HG03108 (cell line): Measurements from ENCODE around the gene METTL21C.

Source experiments
- ATAC-seq: cut with Tn5 transposase; IDR thresholded peaks from one replicate; pipeline ENCODE4 v1.9.1; 2021; ENCODE audit warnings: moderate library complexity; ENCODE audit not compliant: unreplicated experiment

The METTL21C gene

DNA sequence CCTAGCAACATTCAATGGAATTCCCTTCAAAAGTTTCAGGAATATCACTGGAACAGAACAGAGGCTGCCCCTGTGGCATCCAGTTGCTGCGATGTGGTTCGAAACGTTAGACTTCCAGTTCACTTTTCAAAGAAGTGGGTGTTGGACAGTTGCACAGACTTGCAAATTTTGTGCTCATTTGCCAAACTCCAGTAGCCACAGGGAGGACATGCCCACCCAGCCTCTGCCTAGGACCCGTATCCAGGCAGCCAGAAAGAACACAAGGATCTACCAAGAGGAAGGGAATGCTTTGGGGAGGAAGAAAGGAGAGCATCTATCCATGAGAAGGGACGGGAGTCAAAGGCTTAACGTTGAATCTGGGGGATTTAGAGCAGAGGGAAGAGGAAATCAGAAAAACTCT is at the start of gene METTL21C:
TSS of gene METTL21C (minus strand) at position 108 of the 400 bp plus-strand sequence. CDS start 546 bp downstream, outside the sequence.
- no peak for ATAC-seq

DNA sequence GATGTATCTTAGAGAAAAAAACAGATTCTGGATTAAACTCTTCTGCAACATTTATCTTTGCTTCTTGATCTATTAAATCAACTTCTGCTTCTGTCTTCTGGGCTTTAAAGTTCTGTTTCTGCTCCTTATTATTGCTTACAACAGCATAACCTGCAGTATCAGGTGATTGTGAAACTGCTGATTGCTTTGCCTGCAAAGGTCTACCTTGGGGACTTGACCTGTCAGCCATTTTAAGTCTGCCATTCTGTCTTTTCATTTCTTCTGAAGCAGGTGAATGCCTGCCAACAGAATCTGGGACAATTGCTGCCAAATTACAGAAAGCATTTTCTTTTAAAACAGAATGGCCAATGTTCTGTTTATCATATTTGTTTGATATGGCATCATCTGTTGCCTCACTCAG is 47.7 kb upstream of the METTL21C start:
- ATAC-seq: no peak

DNA sequence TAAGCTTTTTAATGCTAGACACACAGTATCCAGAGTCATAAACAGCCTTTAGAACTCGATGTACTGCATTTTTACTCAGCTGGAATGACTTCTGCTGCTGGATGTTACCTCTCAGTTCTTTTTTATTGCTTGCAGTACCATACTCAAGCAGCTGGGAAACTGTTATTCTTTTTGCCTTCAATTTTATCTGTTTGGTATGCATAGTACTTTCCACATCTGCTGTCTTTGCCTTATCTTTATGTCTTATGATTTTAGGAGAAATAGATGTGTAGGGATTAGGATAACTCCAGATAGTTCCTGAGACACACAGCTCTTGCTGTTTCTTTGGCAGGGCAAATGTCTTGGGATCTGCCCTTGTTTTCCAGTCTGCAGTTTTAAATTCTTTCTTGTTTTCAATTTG is 47.3 kb upstream of the METTL21C start:
- no peak for ATAC-seq

DNA sequence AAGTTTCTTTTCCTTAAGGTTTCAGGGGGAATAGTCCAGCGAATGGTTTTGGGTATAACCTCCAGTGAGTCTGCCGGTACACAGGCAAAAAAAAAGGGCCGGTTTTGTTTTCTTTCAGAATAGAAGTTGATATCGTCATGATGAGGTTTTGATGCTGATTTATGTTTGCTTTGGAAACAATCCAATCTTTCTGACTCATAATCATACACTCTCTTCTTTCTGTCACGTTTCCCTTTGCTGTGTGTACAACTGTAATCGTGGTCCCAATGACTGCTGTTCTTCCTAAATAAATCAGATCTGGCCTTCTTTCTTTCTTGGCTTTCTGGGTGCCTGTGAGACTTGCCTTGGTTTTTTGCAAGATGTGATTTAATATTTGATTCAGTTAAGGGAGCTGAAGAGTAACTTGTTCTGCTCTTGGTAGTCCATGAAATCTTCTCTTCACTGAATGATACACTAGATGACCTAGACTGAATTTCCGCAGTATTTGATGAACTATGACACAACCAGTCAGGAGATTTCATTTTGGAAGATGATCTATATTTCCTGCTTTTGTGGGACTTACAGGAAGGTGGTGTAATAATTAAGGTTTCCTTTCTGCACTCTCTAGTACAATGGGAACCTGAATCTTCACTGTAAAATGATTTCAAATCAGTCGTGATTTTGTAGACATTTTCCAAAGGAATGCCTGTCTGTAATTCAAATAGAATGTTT is 34.9 kb upstream of the METTL21C start:
- ATAC-seq: no peak

GRCh38 chr13:102726430-102726829 is 31.6 kb upstream of the METTL21C start:
- no peak for ATAC-seq

DNA sequence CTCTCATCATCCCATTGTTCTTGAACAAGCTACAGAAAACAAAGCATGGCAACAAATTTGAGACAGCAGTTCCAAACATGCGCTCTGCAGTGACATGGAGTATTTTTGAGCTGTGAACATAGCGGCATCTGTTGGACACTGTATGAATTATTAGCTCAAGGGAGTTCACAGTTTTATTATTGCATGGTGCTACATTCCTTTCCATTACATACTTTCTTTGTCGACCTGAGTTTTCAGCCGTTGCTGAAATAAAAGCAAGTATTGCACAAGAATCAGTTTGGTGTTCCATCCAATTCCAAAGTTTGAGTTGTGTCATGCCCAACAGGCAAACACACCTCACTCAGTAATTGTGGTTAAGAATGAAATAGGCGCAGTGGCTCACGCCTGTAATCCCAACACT is 30.1 kb upstream of the METTL21C start:
- ATAC-seq: no peak

DNA sequence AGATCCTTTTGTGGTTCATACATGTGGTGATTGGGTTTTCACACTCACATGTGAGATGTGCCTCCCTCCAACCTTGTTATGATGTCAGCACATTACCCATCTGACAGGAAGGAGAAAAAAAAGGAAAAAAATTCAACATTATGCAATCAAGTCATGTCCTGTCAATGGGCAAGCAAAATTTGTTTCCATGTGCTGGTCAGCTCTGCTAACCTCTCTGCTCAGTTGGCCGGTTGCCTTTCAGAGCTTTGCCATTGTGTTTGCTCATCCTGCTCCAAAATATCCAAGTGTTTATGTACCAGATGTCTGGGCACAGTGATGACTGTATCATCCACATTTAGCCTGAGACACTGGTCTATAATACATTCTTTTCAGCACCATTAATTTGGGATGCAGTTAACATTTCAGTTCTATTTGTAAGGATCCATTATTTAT is 27.0 kb upstream of the METTL21C start:
- ATAC-seq: no peak

GRCh38 chr13:102718746-102719145 is 23.9 kb upstream of the METTL21C start:
- ATAC-seq: no peak

- no peak for ATAC-seq
Measured at GRCh38 chr13:102715447-102715846, 20.6 kb upstream of the METTL21C start.

DNA sequence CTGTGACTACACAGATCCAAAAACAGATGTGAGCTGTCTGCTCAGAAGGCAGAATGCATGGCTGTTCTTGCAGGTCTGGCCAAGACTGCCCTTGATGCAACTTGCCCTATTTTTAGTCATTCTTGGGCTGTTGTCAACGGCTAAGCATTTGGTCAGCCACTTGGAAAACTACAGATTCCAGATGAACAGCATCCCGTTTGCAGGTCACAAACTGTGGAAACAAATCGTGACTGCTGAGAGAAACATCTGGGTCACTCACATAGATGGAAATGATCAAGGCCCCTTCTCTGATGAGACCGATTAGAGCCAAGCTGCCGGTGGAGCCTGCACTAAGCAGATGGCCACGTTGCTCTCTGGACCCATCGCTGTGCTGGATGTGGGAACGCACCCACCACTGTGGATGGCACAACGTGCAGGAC is 15.4 kb upstream of the METTL21C start:
- no peak for ATAC-seq

DNA sequence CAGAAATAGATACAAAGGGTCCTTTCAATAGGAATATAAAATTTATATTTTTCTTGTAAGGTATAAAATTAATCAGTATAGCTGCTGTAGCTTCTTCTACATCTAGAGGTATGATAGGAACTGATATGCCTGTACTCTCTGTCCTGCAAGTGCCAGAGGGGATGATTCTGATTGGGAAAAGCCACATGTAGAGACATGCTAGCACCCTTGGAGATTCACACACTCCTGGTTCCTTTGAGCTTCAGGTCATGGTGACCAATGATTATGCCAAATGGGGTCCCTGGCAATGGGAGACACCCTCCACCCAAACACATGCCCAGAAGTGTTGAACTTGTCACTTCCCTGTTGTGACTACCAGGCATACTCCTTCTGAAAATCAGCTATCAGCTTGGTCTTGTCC is 14.7 kb upstream of the METTL21C start:
- ATAC-seq: no peak

- ATAC-seq: no peak
Measured at GRCh38 chr13:102708991-102709390, 14.1 kb upstream of the METTL21C start.

DNA sequence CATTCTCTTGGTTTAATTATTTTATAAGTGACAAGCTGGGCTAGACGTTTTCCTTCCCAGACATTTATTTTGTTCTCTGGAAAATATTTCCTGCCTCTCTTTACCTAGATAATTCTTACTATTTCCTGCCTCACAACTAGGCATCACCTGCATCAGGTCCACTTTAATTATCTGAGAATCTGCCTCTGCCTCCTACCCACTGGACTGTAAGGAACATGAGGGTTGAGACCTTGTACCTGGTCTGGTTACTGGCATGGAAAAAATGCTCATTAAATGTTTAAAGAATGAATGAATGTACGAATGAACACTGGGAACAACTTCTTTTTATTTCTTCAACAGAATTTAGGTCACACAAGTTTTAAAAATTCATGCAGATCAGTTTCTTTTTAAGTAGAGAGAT is 13.4 kb upstream of the METTL21C start:
- no peak for ATAC-seq

DNA sequence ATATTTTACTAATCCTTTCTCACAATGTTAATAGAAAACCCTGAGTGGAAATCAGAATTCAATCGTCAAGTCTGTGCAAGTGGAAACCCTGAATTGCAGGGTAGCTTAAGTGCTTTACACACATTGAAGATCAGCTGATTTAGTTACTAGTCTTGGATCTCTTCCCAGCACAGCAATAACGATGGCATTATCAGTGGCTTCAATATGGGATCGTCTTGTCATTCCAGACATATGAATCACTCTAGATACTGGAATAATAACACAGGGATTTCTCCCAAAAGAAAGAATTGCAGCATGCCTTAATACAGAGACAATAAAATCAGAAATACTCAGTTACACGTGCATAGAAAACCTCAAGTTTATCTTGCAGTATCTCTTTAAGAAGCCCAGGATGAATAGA is 12.6 kb upstream of the METTL21C start:
- no peak for ATAC-seq

GRCh38 chr13:102704238-102705058 is 9.6 kb upstream of the METTL21C start:
- no peak for ATAC-seq

GRCh38 chr13:102703726-102704035 is 8.8 kb upstream of the METTL21C start:
- no peak for ATAC-seq

GRCh38 chr13:102702965-102703725 is 8.3 kb upstream of the METTL21C start:
- no peak for ATAC-seq

GRCh38 chr13:102701331-102701730 is 6.5 kb upstream of the METTL21C start:
- no peak for ATAC-seq

- no peak for ATAC-seq
Measured at GRCh38 chr13:102700088-102701031, 5.5 kb upstream of the METTL21C start.

GRCh38 chr13:102699504-102699903 is 4.7 kb upstream of the METTL21C start:
- no peak for ATAC-seq

DNA sequence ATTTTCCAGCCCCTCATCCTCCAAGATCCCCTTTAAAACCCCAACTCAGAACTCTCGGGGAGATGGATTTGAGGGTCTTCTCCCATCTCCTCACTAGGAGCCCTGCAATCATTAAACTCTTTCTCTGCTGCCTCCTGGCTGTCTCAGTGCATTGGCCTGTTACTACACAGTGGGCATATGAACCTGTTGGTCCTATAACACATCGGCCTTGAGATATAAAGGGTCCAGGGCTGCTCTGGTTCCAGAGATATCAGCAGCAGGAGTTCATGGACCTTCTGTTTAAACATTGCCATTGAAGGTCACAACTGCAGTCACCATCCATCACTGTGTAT is 3.8 kb upstream of the METTL21C start:
- ATAC-seq: no peak
